AG04450 (cell line): ENCODE data around the gene FOXO6. TPM values are rescaled to one million over a fixed set of nuclear protein-coding genes. Genes with fewer than 3 reads are reported as not detected.

ENCODE experiments used
- CTCF ChIA-PET: fragments of 300-600, 350-600 bp; formaldehyde crosslinking; extraction: SDS; loops from one replicate; lab custom pipeline; 2022; ENCODE audit warnings: antibody characterized with exemption, inconsistent platforms; lab: Charles Lee
- POLR2A ChIA-PET: fragments of 350-600 bp; formaldehyde crosslinking; extraction: SDS; loops from one replicate; lab custom pipeline; 2021; ENCODE audit warnings: antibody characterized with exemption, inconsistent platforms; lab: Yijun Ruan, JAX
- DNase-seq: peaks from one replicate; pipeline ENCODE4 v3.0.0-alpha.2; 2011; ENCODE audit warnings: low read depth, low spot score
- H3K27ac ChIP-seq: one replicate; pipeline ENCODE4 v1.5.1; 2012; ENCODE audit warnings: low read depth, low read length, control low read depth
- H3K27me3 ChIP-seq: one replicate; pipeline ENCODE4 v1.6.0; 2012; ENCODE audit warnings: low read length; ENCODE audit not compliant: control insufficient read depth, insufficient read depth
- H3K4me3 ChIP-seq: 2 replicates; pipeline ENCODE4 v1.5.1; 2011; ENCODE audit warnings: mild to moderate bottlenecking, low read depth, low read length, control low read depth
- H3K9me3 ChIP-seq: 2 replicates; pipeline ENCODE4 v1.5.1; 2012; ENCODE audit warnings: low read length; ENCODE audit not compliant: control insufficient read depth, insufficient read depth
- polyA plus RNA-seq: library from polyadenylated mRNA; depleted of rRNA; stranded (reverse); fragments of >200 nt; gene quantifications from 2 replicates; pipeline ENCODE4 v1.2.3, GENCODE V29; 2011
- TF ChIP-seq, protein P1 (sequence below): IDR thresholded peaks from 2 replicates; pipeline ENCODE4 v1.5.1; 2011; ENCODE audit warnings: low read depth, low read length, control low read depth, inconsistent platforms

FOXO6 gene
- polyA plus RNA-seq, 1 experiment: not detected

DNA sequence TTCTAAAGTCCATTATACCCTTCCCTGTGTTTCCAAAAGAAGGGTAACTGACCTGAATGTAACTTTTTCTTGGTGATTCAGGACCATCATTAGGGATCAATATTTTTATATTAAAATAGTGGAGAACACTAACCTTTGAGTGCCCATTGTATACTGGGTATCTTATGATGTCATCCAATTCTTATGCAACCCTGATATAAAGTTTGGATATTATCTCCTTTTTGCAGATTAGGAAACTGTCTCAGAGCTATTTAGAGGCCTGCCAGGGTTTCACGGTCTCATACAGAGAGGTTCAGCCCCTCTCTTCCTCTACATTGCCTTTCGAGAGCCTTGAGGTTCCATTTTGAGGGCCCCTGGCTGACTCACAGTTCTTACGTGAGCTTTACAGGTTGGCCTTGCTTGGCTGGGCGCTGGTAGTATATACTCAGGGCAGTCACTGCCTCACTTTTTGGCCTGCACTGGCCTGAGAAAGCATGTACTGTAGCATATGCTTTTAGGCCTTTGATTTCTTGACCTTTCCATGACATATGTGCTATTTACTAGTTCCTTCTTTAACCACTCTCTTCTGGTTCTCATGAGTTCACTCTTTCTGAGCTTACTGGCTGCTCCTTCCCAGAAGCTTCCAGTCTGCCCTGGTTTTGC is 15.7 kb upstream of the FOXO6 start:
- TF ChIP-seq, protein P1, sequence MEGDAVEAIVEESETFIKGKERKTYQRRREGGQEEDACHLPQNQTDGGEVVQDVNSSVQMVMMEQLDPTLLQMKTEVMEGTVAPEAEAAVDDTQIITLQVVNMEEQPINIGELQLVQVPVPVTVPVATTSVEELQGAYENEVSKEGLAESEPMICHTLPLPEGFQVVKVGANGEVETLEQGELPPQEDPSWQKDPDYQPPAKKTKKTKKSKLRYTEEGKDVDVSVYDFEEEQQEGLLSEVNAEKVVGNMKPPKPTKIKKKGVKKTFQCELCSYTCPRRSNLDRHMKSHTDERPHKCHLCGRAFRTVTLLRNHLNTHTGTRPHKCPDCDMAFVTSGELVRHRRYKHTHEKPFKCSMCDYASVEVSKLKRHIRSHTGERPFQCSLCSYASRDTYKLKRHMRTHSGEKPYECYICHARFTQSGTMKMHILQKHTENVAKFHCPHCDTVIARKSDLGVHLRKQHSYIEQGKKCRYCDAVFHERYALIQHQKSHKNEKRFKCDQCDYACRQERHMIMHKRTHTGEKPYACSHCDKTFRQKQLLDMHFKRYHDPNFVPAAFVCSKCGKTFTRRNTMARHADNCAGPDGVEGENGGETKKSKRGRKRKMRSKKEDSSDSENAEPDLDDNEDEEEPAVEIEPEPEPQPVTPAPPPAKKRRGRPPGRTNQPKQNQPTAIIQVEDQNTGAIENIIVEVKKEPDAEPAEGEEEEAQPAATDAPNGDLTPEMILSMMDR: no peak
- Histone ChIP-seq H3K27ac (no peak overlapping the region), H3K27me3 (peaks cover 16% of the 10 kb centered on the region), H3K9me3 (no peaks in the 10 kb centered on the region), H3K4me3 (no peak overlapping the region)
- ChIA-PET POLR2A (no interaction called here), CTCF (no interaction called here)
- no peak for DNase-seq

DNA sequence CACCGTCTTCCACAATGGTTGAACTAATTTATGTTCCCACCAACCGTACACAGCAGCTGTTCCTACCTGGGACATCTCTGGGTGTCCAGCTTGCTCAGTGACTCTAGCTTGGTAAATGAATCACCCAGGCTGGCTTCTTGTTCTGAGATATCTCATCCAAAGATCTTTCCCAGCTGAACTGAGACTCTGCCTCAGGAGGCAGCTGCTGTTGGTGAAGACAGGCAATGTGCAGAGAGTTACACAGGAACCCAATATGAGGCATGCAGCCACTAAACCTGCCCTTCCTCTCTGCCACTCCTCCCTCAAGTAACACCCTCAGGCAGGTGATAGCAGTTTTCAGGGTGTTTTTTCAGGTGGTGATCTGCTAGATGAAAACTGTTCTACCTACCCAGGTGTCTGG is 14.0 kb upstream of the FOXO6 start:
- no peaks in the 10 kb centered on the region for H3K9me3 ChIP-seq
- H3K4me3 ChIP-seq: no peak overlapping the region
- POLR2A ChIA-PET: no interaction called here
- TF ChIP-seq, protein P1: no peak
- no peak for DNase-seq
- CTCF ChIA-PET: no interaction called here
- H3K27me3 ChIP-seq: peaks cover 9% of the 10 kb centered on the region
- no peak overlapping the region for H3K27ac ChIP-seq

DNA sequence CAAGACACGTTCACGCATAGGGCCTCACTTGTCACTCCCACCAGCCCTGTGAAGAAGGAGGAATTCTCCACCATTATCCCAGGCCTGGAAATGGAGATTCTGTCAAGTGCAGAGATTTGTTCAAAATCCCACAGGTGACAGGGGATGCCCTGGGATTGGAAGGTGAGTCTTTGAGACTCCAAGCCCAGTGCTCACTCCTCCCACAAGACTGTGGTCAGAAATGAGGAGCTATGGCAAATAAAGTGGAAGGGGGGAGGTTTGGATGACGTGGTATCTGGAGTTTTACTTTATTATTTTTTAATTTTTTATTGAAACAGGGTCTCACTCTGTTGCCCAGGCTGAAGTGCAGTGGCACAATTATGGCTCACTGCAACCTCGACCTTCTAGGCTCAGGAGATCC is 12.8 kb upstream of the FOXO6 start:
- Histone ChIP-seq H3K27me3 (peaks cover 12% of the 10 kb centered on the region), H3K27ac (no peak overlapping the region), H3K9me3 (no peaks in the 10 kb centered on the region), H3K4me3 (no peak overlapping the region)
- CTCF ChIA-PET: no interaction called here
- DNase-seq: no peak
- POLR2A ChIA-PET: no interaction called here
- TF ChIP-seq, protein P1: no peak

DNA sequence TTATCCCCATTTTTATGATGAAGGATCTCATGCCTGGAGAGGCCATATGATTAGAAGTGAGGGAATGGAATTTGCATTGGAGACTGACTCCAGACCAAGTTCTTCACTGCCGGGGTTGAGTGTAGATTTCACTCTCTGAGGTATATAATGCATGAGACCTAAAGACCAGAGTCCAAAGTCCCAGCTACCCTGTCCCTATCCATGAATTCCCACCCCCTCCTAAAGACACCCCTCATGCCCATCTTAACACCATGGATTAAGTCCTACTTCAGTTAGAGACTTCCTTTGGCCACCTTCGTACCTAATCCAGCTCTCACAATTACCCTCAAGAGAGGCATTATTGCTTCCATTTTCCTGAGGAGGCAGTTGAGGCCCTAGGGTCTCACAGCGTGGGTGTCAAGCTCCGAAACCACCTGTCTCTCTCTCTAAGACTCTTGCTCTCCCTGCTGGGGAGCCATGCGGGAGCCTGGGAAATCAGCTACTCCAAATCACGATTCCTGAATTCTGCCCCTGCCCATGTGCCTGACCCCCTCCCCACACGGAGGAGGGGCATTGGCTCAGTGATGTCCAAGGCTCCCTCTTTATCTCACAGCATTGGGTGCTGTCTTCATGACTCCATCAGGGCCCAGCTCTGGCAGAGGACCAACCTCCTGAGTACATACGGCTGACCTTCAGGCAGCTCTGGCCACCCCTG is 11.7 kb upstream of the FOXO6 start:
- H3K4me3 ChIP-seq: no peak overlapping the region
- H3K9me3 ChIP-seq: no peaks in the 10 kb centered on the region
- no peak overlapping the region for H3K27ac ChIP-seq
- no peak for DNase-seq
- TF ChIP-seq, protein P1: no peak
- H3K27me3 ChIP-seq: peaks cover 12% of the 10 kb centered on the region
- ChIA-PET CTCF (no interaction called here), POLR2A (no interaction called here)

DNA sequence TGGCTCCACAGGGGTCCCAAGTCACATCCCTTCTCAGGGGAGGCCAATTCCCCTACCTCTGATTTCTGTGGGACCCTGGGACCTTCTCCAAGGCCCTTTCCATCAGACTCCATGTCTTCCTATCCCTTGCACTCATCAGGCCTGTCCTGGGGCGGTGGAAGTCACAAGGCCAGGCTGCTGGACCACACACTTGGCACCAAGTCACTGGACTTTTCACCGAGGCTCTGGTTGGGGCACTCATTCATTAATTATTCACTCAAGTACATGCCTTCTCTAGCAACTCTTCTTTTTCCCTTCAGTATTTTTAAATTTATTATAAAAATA is 11.2 kb upstream of the FOXO6 start:
- no peak overlapping the region for H3K4me3 ChIP-seq
- ChIA-PET POLR2A (no interaction called here), CTCF (no interaction called here)

More for the DNA sequence above, 11.2 kb upstream of the FOXO6 start:
- Histone ChIP-seq H3K27ac (no peak overlapping the region), H3K27me3 (peaks cover 14% of the 10 kb centered on the region), H3K9me3 (no peaks in the 10 kb centered on the region)
- no peak for DNase-seq
- TF ChIP-seq, protein P1: no peak
